Spleen (tissue), 7 donors: ENCODE results near the gene KIAA1549.

Experiments
- POLR2A ChIP-seq, 3 donors: fragments of 450-650 bp; IDR thresholded peaks; one replicate each; pipeline ENCODE4 v1.5.1; 2017; ENCODE audit warnings: antibody characterized with exemption in 3 of 3, mild to moderate bottlenecking in 1 of 3
- POLR2AphosphoS5 ChIP-seq, 3 donors: sonication (generic); formaldehyde crosslinking; IDR thresholded peaks; one replicate each; pipeline ENCODE4 v1.5.1; 2017; ENCODE audit warnings: antibody characterized with exemption in 3 of 3
- TF ChIP-seq, protein P1 (sequence below), 11 experiments: fragments of 200-600 bp in 7 of 11; fragments of 450-650 bp in 4 of 11; sonication (generic) in 4 of 11; IDR thresholded peaks in 8 of 11; conservative IDR thresholded peaks in 3 of 11; 1 replicate in 7 of 11; 2 replicates in 4 of 11; pipeline versions ENCODE4 v1.4.0 to v1.8.0; 2016 to 2021; ENCODE audit warnings: antibody characterized with exemption in 11 of 11, inconsistent platforms in 4 of 11, mild to moderate bottlenecking in 1 of 11
- donor health status: DM: no; HTN: no; CAD: no; lungs with moderate emphysema.
- donor health status: DM: no; HTN: no; CAD: no.
- donor health status: DM: no; HTN: no; CAD: no.

DNA sequence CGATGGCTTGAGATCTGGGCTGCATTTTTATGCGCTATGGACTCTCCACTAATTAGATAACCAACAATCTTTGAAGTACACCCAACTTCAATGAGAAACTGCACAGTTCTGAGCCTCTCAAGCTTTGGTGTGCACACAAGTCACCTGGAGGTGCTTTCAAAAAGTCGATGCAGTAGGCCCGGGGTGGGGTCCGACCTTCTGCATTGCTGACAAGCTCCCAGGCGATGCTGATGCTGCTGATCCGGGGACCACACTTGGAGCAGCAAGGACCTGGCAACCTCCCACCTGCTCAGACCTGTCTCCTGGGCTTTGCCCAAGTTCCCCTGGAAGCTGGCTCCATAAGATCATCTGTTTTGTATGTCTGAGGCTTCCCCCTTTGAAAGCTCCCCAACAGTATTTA lies 10.7 kb downstream of the KIAA1549 start:
- TF ChIP-seq, protein P1, sequence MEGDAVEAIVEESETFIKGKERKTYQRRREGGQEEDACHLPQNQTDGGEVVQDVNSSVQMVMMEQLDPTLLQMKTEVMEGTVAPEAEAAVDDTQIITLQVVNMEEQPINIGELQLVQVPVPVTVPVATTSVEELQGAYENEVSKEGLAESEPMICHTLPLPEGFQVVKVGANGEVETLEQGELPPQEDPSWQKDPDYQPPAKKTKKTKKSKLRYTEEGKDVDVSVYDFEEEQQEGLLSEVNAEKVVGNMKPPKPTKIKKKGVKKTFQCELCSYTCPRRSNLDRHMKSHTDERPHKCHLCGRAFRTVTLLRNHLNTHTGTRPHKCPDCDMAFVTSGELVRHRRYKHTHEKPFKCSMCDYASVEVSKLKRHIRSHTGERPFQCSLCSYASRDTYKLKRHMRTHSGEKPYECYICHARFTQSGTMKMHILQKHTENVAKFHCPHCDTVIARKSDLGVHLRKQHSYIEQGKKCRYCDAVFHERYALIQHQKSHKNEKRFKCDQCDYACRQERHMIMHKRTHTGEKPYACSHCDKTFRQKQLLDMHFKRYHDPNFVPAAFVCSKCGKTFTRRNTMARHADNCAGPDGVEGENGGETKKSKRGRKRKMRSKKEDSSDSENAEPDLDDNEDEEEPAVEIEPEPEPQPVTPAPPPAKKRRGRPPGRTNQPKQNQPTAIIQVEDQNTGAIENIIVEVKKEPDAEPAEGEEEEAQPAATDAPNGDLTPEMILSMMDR (IDR thresholded peaks at IDR 0.05 in 8 of 11, conservative IDR thresholded peaks at IDR 0.05 in 3 of 11) = no peak
- no peak for TF ChIP-seq POLR2A (IDR thresholded peaks at IDR 0.05)
- TF ChIP-seq POLR2AphosphoS5 (IDR thresholded peaks at IDR 0.05) = no peak
